HG02642 (cell line): Measurements from ENCODE around the gene EIF3A.
"Not testable (repeated sequence)": the region's sequence is repeated elsewhere in the genome, so short reads cannot be mapped to it uniquely, and the experiment has no call there.

Source experiments
- ATAC-seq: cut with Tn5 transposase; IDR thresholded peaks from one replicate; pipeline ENCODE4 v1.9.1; 2021; ENCODE audit warnings: mild to moderate bottlenecking; ENCODE audit not compliant: unreplicated experiment, poor library complexity

Gene EIF3A

GRCh38 chr10:119100434-119101238 lies 20.0 kb upstream of the EIF3A start:
- ATAC-seq: no peak

- ATAC-seq: no peak
Measured at GRCh38 chr10:119098576-119098975, 18.0 kb upstream of the EIF3A start.

- ATAC-seq: not testable (repeated sequence)
Measured at GRCh38 chr10:119096641-119097415, 16.2 kb upstream of the EIF3A start.

- no peak for ATAC-seq
Measured at GRCh38 chr10:119095640-119096039, 15.0 kb upstream of the EIF3A start.

GRCh38 chr10:119090968-119091367 lies 10.4 kb upstream of the EIF3A start:
- no peak for ATAC-seq

GRCh38 chr10:119090026-119090795 lies 9.6 kb upstream of the EIF3A start:
- ATAC-seq: no peak

- no peak for ATAC-seq
Measured at GRCh38 chr10:119087271-119087882, 6.8 kb upstream of the EIF3A start.

GRCh38 chr10:119084896-119085295 lies 4.3 kb upstream of the EIF3A start:
- no peak for ATAC-seq

- peak; percentile 66 for ATAC-seq
Measured at GRCh38 chr10:119079599-119080520, 757 bp downstream of the EIF3A start.

GRCh38 chr10:119078422-119079179 lies 2.0 kb downstream of the EIF3A start:
- no peak for ATAC-seq

GRCh38 chr10:119073584-119073983 lies 7.0 kb downstream of the EIF3A start:
- no peak for ATAC-seq

- no peak for ATAC-seq
Measured at GRCh38 chr10:119070395-119071165, 10.0 kb downstream of the EIF3A start.

- ATAC-seq: no peak
Measured at GRCh38 chr10:119061926-119062325, 18.7 kb downstream of the EIF3A start.

GRCh38 chr10:119061352-119061751 lies 19.3 kb downstream of the EIF3A start:
- ATAC-seq: no peak

- no peak for ATAC-seq
Measured at GRCh38 chr10:119060107-119060506, 20.5 kb downstream of the EIF3A start.

GRCh38 chr10:119059557-119059956 lies 21.1 kb downstream of the EIF3A start:
- no peak for ATAC-seq

- no peak for ATAC-seq
Measured at GRCh38 chr10:119058010-119058409, 22.6 kb downstream of the EIF3A start.

GRCh38 chr10:119055472-119055871 lies 25.1 kb downstream of the EIF3A start:
- no peak for ATAC-seq
